ENCODE data around the gene CD7.

The CD7 gene

DNA sequence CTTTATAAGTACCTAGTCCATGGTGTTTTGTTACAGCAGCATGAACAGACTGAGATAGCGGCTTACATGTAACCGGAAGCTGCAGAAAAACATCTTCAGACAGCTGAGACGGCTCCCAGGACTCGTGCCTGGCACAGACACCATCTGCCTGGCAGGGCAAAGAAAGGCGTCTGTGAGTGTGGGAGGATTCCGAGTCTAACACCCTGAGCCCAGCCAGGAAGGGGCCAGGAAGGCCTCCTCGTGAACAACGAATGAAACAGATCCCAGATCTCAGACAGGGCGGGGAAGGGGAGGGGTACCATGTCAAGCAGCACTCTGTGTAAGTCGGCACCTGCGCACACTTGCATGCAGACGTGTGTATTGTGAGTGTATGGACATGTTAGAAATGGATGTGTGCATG is 39.6 kb downstream of the CD7 start:
- H3K4me3 ChIP-seq (ENCODE audit: severe bottlenecking), result no peak overlapping the region
- peaks cover 27% of the 10 kb centered on the region for H3K4me1 ChIP-seq (ENCODE audit: insufficient read depth, poor library complexity, severe bottlenecking)
- no peak overlapping the region for H3K27ac ChIP-seq (ENCODE audit: poor library complexity, severe bottlenecking)
- H3K9me3 ChIP-seq (ENCODE audit: severe bottlenecking), result no peaks in the 10 kb centered on the region
- H3K27me3 ChIP-seq (ENCODE audit: insufficient read depth, poor library complexity, severe bottlenecking), result no peaks in the 10 kb centered on the region
- ATAC-seq (ENCODE audit: low read depth) (no peak), DNase-seq (ENCODE audit: low spot score) (no peak)
- TF ChIP-seq, protein P1, sequence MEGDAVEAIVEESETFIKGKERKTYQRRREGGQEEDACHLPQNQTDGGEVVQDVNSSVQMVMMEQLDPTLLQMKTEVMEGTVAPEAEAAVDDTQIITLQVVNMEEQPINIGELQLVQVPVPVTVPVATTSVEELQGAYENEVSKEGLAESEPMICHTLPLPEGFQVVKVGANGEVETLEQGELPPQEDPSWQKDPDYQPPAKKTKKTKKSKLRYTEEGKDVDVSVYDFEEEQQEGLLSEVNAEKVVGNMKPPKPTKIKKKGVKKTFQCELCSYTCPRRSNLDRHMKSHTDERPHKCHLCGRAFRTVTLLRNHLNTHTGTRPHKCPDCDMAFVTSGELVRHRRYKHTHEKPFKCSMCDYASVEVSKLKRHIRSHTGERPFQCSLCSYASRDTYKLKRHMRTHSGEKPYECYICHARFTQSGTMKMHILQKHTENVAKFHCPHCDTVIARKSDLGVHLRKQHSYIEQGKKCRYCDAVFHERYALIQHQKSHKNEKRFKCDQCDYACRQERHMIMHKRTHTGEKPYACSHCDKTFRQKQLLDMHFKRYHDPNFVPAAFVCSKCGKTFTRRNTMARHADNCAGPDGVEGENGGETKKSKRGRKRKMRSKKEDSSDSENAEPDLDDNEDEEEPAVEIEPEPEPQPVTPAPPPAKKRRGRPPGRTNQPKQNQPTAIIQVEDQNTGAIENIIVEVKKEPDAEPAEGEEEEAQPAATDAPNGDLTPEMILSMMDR (IDR thresholded peaks at IDR 0.05; ENCODE audit: poor library complexity, severe bottlenecking), result no peak
- no peaks in the 10 kb centered on the region for H3K36me3 ChIP-seq (ENCODE audit: low read depth)

DNA sequence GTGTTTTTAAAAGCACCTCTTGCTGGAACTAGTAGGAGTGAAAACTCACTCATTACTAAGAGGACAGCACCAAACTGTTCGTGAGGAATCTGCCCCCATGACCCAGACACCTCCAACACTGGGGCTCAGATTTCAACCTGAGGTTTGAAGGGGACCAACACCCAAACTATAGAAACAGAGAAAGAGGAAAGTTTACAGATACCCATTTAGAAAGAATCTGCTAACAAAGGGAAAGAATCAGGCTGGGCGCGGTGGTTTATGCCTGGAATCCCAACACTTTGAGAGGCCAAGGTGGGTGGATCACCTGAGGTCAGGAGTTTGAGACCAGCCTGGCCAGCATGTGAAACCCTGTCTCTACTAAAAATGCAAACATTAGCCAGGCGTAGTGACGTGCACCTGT is 40.5 kb downstream of the CD7 start:
- ATAC-seq (ENCODE audit: low read depth), result no peak
- Histone ChIP-seq H3K4me1 (ENCODE audit: insufficient read depth, poor library complexity, severe bottlenecking) (peaks cover 20% of the 10 kb centered on the region), H3K4me3 (ENCODE audit: severe bottlenecking) (no peak overlapping the region), H3K27ac (ENCODE audit: poor library complexity, severe bottlenecking) (no peak overlapping the region), H3K27me3 (ENCODE audit: insufficient read depth, poor library complexity, severe bottlenecking) (no peaks in the 10 kb centered on the region), H3K36me3 (ENCODE audit: low read depth) (peaks cover 6% of the 10 kb centered on the region), H3K9me3 (ENCODE audit: severe bottlenecking) (no peaks in the 10 kb centered on the region)
- DNase-seq (ENCODE audit: low spot score), result no peak
- TF ChIP-seq, protein P1 (IDR thresholded peaks at IDR 0.05; ENCODE audit: poor library complexity, severe bottlenecking), result no peak

DNA sequence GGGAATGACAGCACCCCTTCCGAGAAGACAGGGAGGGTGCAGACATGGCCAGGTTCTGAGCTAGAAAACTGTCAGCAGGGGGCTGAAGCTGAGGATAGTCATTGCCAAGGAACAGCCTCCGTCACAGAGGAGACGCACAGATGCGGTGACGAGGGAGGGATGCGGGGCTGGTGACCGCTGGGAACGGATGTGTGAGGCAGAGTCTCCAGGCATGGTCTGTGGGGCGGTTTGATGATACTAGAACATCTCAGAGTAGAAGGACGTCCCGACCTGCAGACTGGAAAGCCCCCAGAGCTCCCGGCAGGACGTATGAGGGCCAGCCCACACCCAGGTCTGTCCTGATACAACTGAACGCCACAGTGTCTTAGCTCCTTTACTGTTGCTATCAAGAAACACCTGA is 42.1 kb downstream of the CD7 start:
- H3K4me3 ChIP-seq (ENCODE audit: severe bottlenecking), result no peak overlapping the region
- TF ChIP-seq, protein P1 (IDR thresholded peaks at IDR 0.05; ENCODE audit: poor library complexity, severe bottlenecking), result no peak
- H3K27me3 ChIP-seq (ENCODE audit: insufficient read depth, poor library complexity, severe bottlenecking), result no peaks in the 10 kb centered on the region
- no peaks in the 10 kb centered on the region for H3K9me3 ChIP-seq (ENCODE audit: severe bottlenecking)
- ATAC-seq (ENCODE audit: low read depth) (no peak), DNase-seq (ENCODE audit: low spot score) (no peak)
- no peak overlapping the region for H3K27ac ChIP-seq (ENCODE audit: poor library complexity, severe bottlenecking)
- H3K4me1 ChIP-seq (ENCODE audit: insufficient read depth, poor library complexity, severe bottlenecking), result peaks cover 25% of the 10 kb centered on the region
- peaks cover 22% of the 10 kb centered on the region for H3K36me3 ChIP-seq (ENCODE audit: low read depth)

DNA sequence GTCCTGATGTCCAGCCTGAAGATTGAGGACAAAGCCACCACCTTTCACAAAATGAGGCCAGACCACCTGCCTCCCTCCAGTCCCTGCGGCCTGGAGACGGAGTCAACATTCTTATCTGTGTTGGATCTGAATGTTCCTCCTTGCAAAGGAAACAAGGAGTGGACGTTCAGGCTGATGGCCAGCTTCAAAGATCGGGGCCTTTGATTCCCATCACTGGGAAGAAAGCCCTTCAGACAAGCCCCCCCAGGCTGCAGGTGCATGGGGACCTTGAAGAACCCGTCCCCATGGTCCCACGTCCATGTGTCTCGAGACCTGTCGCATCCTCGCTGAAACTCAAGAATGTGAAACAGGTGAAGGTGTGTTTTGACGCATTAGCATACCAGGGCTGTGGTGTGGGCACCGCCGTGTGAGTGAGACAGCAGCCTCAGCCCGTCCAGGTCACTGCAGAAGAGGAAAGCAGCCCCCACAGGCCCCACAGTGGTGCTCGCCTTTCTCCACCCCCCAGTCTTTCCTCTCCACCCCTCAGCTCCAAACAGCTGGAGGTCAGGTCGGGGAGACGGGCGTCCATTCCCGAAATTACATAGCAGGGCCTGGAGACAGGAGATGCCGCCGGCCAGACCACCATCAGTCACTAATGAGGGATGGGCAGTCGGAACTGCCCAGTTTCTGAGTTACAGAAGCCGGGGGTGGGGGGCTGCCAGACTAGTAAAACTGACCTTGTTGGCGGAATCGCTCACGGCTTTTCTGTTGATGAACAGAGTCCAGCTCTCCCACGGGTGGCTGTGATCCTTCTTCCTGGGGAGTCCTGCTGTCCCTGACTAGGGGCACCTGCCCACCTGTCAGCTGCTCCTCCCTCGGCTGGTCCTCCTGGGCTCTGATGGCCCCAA is 43.0 kb downstream of the CD7 start:
- no peak for DNase-seq (ENCODE audit: low spot score)
- H3K36me3 ChIP-seq (ENCODE audit: low read depth), result peaks cover 32% of the 10 kb centered on the region
- H3K9me3 ChIP-seq (ENCODE audit: severe bottlenecking), result no peaks in the 10 kb centered on the region
- H3K4me1 ChIP-seq (ENCODE audit: insufficient read depth, poor library complexity, severe bottlenecking), result peaks cover 25% of the 10 kb centered on the region
- ATAC-seq (ENCODE audit: low read depth), result no peak; the same call in 2 of the 3 replicates
- peak overlapping the region; percentile 92 for H3K27ac ChIP-seq (ENCODE audit: poor library complexity, severe bottlenecking)
- peak overlapping the region; percentile 55 for H3K4me3 ChIP-seq (ENCODE audit: severe bottlenecking)
- H3K27me3 ChIP-seq (ENCODE audit: insufficient read depth, poor library complexity, severe bottlenecking), result no peaks in the 10 kb centered on the region
- TF ChIP-seq, protein P1 (IDR thresholded peaks at IDR 0.05; ENCODE audit: poor library complexity, severe bottlenecking), result no peak
